SK-N-SH (cell line): Measurements from ENCODE around the gene CLASP1. TPM values are rescaled to one million over a fixed set of nuclear protein-coding genes. Genes with fewer than 3 reads are reported as not detected.
A peak's percentile ranks its signal among the peaks of the same experiment; 100 is the strongest.

ENCODE experiments used
- CTCF ChIA-PET: fragments of 300-600, 350-600 bp; formaldehyde crosslinking; extraction: SDS; loops from one replicate; lab custom pipeline; 2021; lab: Yijun Ruan, JAX
- POLR2A ChIA-PET: fragments of 350-600 bp; sonication (Branson Sonifier 250); formaldehyde crosslinking; extraction: SDS; loops from one replicate; lab custom pipeline; 2020; ENCODE audit warnings: antibody characterized with exemption, inconsistent platforms; lab: Yijun Ruan, JAX
- DNase-seq: peaks from one replicate; pipeline ENCODE4 v3.0.0; 2012
- H2AFZ ChIP-seq: fragments of 200-600 bp; sonication (generic); 2 replicates; pipeline ENCODE4 v1.8.1; 2016; ENCODE audit warnings: antibody characterized with exemption, mild to moderate bottlenecking, low read depth
- H3F3A ChIP-seq: fragments of 200-600 bp; sonication (generic); replicated peaks from 2 replicates; pipeline ENCODE3; 2016; ENCODE audit warnings: antibody characterized with exemption, mild to moderate bottlenecking; ENCODE audit not compliant: insufficient read depth
- H3K27ac ChIP-seq, 2 experiments: fragments of 200-500 bp in 1 of 2; fragments of 200-600 bp in 1 of 2; sonication (Bioruptor generic) in 1 of 2; sonication (generic), shearing (Covaris generic) in 1 of 2; 2 replicates each; pipeline versions ENCODE4 v1.5.1 to v1.6.1; 2014 to 2016; ENCODE audit warnings: low read depth in 2 of 2, inconsistent platforms in 1 of 2, low read length in 1 of 2, mild to moderate bottlenecking in 1 of 2, mixed read lengths in 1 of 2
- H3K27me3 ChIP-seq: fragments of 200-600 bp; sonication (generic), shearing (Covaris generic); 2 replicates; pipeline ENCODE4 v1.6.1; 2016; ENCODE audit warnings: mixed run types; ENCODE audit not compliant: insufficient read depth
- H3K36me3 ChIP-seq, 2 experiments: fragments of 200-500 bp in 1 of 2; fragments of 200-600 bp in 1 of 2; sonication (Bioruptor generic) in 1 of 2; sonication (generic) in 1 of 2; replicated peaks in 1 of 2; 2 replicates each; pipeline versions ENCODE3 to v1.5.1; 2014 to 2016; ENCODE audit warnings: low read length in 1 of 2, mild to moderate bottlenecking in 1 of 2; ENCODE audit not compliant: insufficient read depth in 2 of 2, control insufficient read depth in 1 of 2
- H3K4me1 ChIP-seq, 2 experiments: fragments of 200-500 bp in 1 of 2; fragments of 200-600 bp in 1 of 2; sonication (Bioruptor generic) in 1 of 2; sonication (generic), shearing (Covaris generic) in 1 of 2; 2 replicates each; pipeline versions ENCODE4 v1.5.1 to v1.6.1; 2014 to 2016; ENCODE audit warnings: low read depth in 1 of 2, low read length in 1 of 2, mixed run types in 1 of 2; ENCODE audit not compliant: insufficient read depth in 2 of 2, control insufficient read depth in 1 of 2
- H3K4me2 ChIP-seq: fragments of 200-600 bp; sonication (generic), shearing (Covaris generic); 2 replicates; pipeline ENCODE4 v1.6.1; 2017; ENCODE audit warnings: mixed run types
- H3K4me3 ChIP-seq, 2 experiments: fragments of 200-500 bp in 1 of 2; fragments of 200-600 bp in 1 of 2; sonication (Bioruptor generic) in 1 of 2; sonication (generic), shearing (Covaris generic) in 1 of 2; 2 replicates each; pipeline versions ENCODE4 v1.5.1 to v1.8.1; 2014 to 2016; ENCODE audit warnings: low read depth in 2 of 2, inconsistent platforms in 1 of 2, low read length in 1 of 2, mild to moderate bottlenecking in 1 of 2, mixed read lengths in 1 of 2, moderate library complexity in 1 of 2
- H3K79me2 ChIP-seq: fragments of 200-600 bp; sonication (generic); 2 replicates; pipeline ENCODE4 v1.8.1; 2017; ENCODE audit warnings: mild to moderate bottlenecking; ENCODE audit not compliant: insufficient read depth
- H3K9ac ChIP-seq: fragments of 200-600 bp; sonication (generic); 2 replicates; pipeline ENCODE4 v1.6.1; 2017; ENCODE audit warnings: mixed run types
- H3K9me2 ChIP-seq: fragments of 200-600 bp; sonication (generic); 2 replicates; pipeline ENCODE4 v1.6.1; 2017; ENCODE audit warnings: mixed run types
- H3K9me3 ChIP-seq: fragments of 200-600 bp; sonication (generic); 2 replicates; pipeline ENCODE4 v1.6.1; 2017; ENCODE audit warnings: mixed run types, mild to moderate bottlenecking, moderate library complexity
- H4K20me1 ChIP-seq: fragments of 200-600 bp; sonication (generic); 2 replicates; pipeline ENCODE4 v1.6.1; 2017; ENCODE audit warnings: mild to moderate bottlenecking, mixed run types; ENCODE audit not compliant: insufficient read depth
- CHD2 ChIP-seq: fragments of 150-350 bp; IDR thresholded peaks from 2 replicates; pipeline ENCODE4 v1.6.1; 2018; ENCODE audit warnings: low read length; ENCODE audit not compliant: partially characterized antibody
- CTCF ChIP-seq: fragments of 200-600 bp; sonication (generic); IDR thresholded peaks from 2 replicates; pipeline ENCODE4 v1.6.1; 2017; ENCODE audit warnings: antibody characterized with exemption, mild to moderate bottlenecking, moderate library complexity
- FOXJ3 ChIP-seq: sonication (generic); formaldehyde crosslinking; IDR thresholded peaks from 2 replicates; pipeline ENCODE4 v1.5.1; 2020; ENCODE audit warnings: mild to moderate bottlenecking, missing genetic modification reagents
- JUND ChIP-seq: IDR thresholded peaks from 2 replicates; pipeline ENCODE4 v1.4.0; 2012
- MEF2A ChIP-seq: IDR thresholded peaks from 2 replicates; pipeline ENCODE4 v1.4.0; 2012; ENCODE audit warnings: low read depth, borderline replicate concordance
- NRF1 ChIP-seq: IDR thresholded peaks from 2 replicates; pipeline ENCODE4 v1.6.1; 2012; ENCODE audit warnings: low read depth, mild to moderate bottlenecking, low read length
- PBX3 ChIP-seq: IDR thresholded peaks from 2 replicates; pipeline ENCODE4; 2012
- RAD21 ChIP-seq: IDR thresholded peaks from 2 replicates; pipeline ENCODE4 v1.6.1; 2012; ENCODE audit warnings: mild to moderate bottlenecking, low read length
- REST ChIP-seq: IDR thresholded peaks from 2 replicates; pipeline ENCODE4 v1.6.1; 2012; ENCODE audit warnings: mild to moderate bottlenecking, low read depth, low read length, moderate library complexity
- SIN3A ChIP-seq: IDR thresholded peaks from 2 replicates; pipeline ENCODE4 v1.6.1; 2012; ENCODE audit warnings: low read depth, mild to moderate bottlenecking, low read length, moderate library complexity, borderline replicate concordance
- USF2 ChIP-seq: fragments of 150-350 bp; IDR thresholded peaks from 2 replicates; pipeline ENCODE4 v1.6.1; 2017; ENCODE audit warnings: antibody characterized with exemption, low read length, low read depth, borderline replicate concordance
- WGBS: methylation state at CpG from one replicate; pipeline ENCODE4 v1.1.6; 2017; ENCODE audit warnings: low lambda C conversion rate; 5-methylcytosine and 5-hydroxymethylcytosine counted together
- polyA plus RNA-seq, 3 experiments: library from polyadenylated mRNA; depleted of rRNA; stranded (reverse); fragments of >200 nt; gene quantifications; 2 replicates each; pipeline ENCODE4 v1.2.3, GENCODE V29; 2012

The CLASP1 gene
- polyA plus RNA-seq, 1 of the 3 experiments (the other 2 are of a cell fraction): 4.9 TPM

- H3F3A ChIP-seq: no peaks in the 10 kb centered on the region
- DNase-seq: no peak
- H3K27me3 ChIP-seq: no peaks in the 10 kb centered on the region
- H3K27ac ChIP-seq: 0 out of 4 replicates have a peak overlapping the region, but pooled peaks of 1 of the 2 experiments have one; percentile 3
- ChIA-PET POLR2A (interaction anchor here (1.7 kb wide), 1 partner anchor 101 kb away, joined by 6 read pairs; the partner anchor contains the start of gene RNU4ATAC), CTCF (interaction anchor here (0.8 to 1.3 kb wide), 5 partner anchors 24 to 335 kb away, joined by 3 to 4 read pairs (median 3); no protein-coding TSS in a partner anchor)
- H2AFZ ChIP-seq: no peak overlapping the region
- H4K20me1 ChIP-seq: no peaks in the 10 kb centered on the region
- H3K4me1 ChIP-seq: peaks cover 0 to 5% of the 10 kb centered on the region in 2 experiments; a peak in 2 of 4 replicates
- H3K79me2 ChIP-seq: no peaks in the 10 kb centered on the region
- H3K36me3 ChIP-seq: peaks cover 44 to 45% of the 10 kb centered on the region in 2 experiments
- no peak overlapping the region for H3K9ac ChIP-seq
- no peak overlapping the region for H3K4me2 ChIP-seq
- H3K9me2 ChIP-seq: no peaks in the 10 kb centered on the region
- no peak overlapping the region for H3K4me3 ChIP-seq
- 93% methylated on average over 16 of the region's 16 CpGs for WGBS
- TF ChIP-seq MEF2A (no peak), REST (no peak), SIN3A (no peak), PBX3 (no peak), JUND (no peak), RAD21 (no peak), NRF1 (no peak), USF2 (no peak), FOXJ3 (CRISPR knock-in tag) (no peak), CHD2 (no peak), CTCF (no peak)
- TF ChIP-seq, all 33 proteins: peak for 0
- no peaks in the 10 kb centered on the region for H3K9me3 ChIP-seq
Measured at GRCh38 chr2:121429927-121430520, 219.2 kb downstream of the CLASP1 start.
